Left kidney (tissue), 8 donors: ENCODE results near the gene KIF9. TPM values are rescaled to one million over a fixed set of nuclear protein-coding genes. Genes with fewer than 3 reads are reported as not detected.
"Not testable (repeated sequence)": the region's sequence is repeated elsewhere in the genome, so short reads cannot be mapped to it uniquely, and the experiment has no call there.

Experiments used
- DNase-seq: peaks from one replicate; pipeline ENCODE4 v3.0.0-alpha.2; 2013
- long read RNA-seq, 8 donors: transcript quantifications; one replicate each; lab custom pipeline, GENCODE V29; 2026
- polyA plus RNA-seq: library from polyadenylated mRNA; unstranded; fragments of 120-200 nt; gene quantifications from one replicate; pipeline ENCODE4 v1.2.1, GENCODE V29; 2013; ENCODE audit not compliant: insufficient read length

Gene KIF9
- 22.7 TPM for polyA plus RNA-seq
- long read RNA-seq, donor 1, transcript KIF9-205 (3 exons, 633 nt): major isoform, 24 of 30 reads
- long read RNA-seq, donor 1, partial matches to known transcripts: 0 of 30 reads
- long read RNA-seq, donor 1, other reads (novel, unspliced or antisense): 6 of 30 reads
- long read RNA-seq, donor 2, transcript KIF9-205 (3 exons, 633 nt): major isoform, 16 of 16 reads
- long read RNA-seq, donor 2, partial matches to known transcripts: 0 of 16 reads
- long read RNA-seq, donor 2, other reads (novel, unspliced or antisense): 0 of 16 reads
- long read RNA-seq, donor 3, transcript KIF9-205 (3 exons, 633 nt): major isoform, 19 of 19 reads
- long read RNA-seq, donor 3, partial matches to known transcripts: 0 of 19 reads
- long read RNA-seq, donor 3, other reads (novel, unspliced or antisense): 0 of 19 reads
- long read RNA-seq, donor 4, partial matches to known transcripts: 0 of 2 reads
- long read RNA-seq, donor 4, other reads (novel, unspliced or antisense): 0 of 2 reads
- long read RNA-seq, donor 5, transcript KIF9-205 (3 exons, 633 nt): major isoform, 36 of 42 reads
- long read RNA-seq, donor 5, partial matches to known transcripts: 0 of 42 reads
- long read RNA-seq, donor 5, other reads (novel, unspliced or antisense): 5 of 42 reads
- long read RNA-seq, donor 6, transcript KIF9-205 (3 exons, 633 nt): major isoform, 19 of 27 reads
- long read RNA-seq, donor 6, partial matches to known transcripts: 8 of 27 reads
- long read RNA-seq, donor 6, other reads (novel, unspliced or antisense): 0 of 27 reads
- long read RNA-seq, donor 7, transcript KIF9-205 (3 exons, 633 nt): major isoform, 37 of 44 reads
- long read RNA-seq, donor 7, partial matches to known transcripts: 5 of 44 reads
- long read RNA-seq, donor 7, other reads (novel, unspliced or antisense): 0 of 44 reads
- long read RNA-seq, donor 8, transcript KIF9-205 (3 exons, 633 nt): major isoform, 8 of 9 reads
- long read RNA-seq, donor 8, partial matches to known transcripts: 0 of 9 reads
- long read RNA-seq, donor 8, other reads (novel, unspliced or antisense): 0 of 9 reads

DNA sequence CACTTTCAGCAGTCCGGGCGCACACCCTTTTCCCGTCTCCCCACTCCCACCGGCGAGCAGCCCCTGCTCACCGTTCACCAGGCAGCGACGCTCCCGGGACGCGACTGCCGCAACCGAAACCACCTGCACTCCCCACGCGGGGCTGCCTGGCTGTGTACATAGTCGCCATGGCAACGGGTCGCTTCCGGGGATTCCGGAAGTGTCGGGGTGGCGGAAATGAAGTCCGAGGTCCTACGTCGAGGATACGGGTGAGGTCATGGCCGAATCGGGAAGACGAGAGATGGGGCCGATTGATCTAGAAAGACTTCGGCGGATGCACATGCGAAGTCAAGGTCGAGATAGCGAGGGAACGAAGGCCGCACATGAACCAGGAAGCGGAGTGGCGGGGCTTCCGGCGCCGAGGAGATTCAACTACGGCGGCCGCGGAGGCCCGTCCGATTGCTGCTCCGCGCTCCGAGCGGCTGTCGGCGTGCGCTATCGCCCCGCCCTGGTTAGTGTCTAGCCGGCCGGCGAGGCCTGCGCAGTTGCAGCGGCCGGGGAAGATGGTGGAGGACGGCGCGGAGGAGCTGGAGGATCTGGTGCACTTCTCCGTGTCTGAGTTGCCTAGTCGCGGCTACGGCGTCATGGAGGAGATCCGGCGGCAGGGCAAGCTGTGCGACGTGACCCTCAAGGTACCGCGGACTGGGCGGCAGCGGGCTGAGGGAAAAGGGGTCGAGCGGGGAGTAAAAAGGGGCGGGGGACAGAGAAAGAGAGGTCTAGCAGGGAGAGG lies at the start of gene KIF9, which contains the start of gene KLHL18:
KIF9 (minus strand) TSS at position 376 of the 769 bp plus-strand sequence. CDS start 5,425 bp downstream, outside the sequence.
KLHL18 (plus strand) TSS at position 521 of the 769 bp plus-strand sequence; CDS start at position 543, 22 bp downstream.
- DNase-seq: peak; percentile 95

DNA sequence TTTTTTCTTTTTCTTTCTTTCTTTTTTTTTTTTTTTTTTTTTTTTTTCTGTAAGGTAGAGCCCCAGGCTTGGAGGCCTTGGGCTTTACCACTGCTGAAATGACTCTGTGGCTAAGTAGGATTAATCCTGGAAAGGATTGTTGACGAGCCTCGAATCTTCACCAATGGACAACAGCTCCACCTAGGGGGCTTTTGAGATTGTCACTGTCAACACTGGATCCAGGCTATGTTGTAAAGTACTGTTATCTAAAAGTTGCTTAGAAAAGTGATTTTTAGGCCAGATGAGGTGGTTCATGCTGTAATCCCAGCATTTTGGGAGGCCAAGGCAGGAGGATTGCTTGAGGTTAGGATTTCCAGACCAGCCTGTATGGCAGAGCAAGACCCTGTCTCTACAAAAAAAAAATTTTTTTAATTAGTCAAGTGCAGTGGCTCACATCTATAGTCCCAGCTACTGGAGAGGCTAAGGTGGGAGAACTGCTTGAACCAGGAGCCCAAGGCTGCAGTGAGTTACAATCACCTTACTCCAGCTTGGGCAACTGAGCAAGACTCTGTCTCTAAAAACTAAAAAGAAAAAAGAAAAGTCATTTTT lies 41.8 kb upstream of the KIF9 start:
- peak; percentile 75 for DNase-seq

- no peak for DNase-seq
Observed at GRCh38 chr3:47323431-47324277, 41.1 kb upstream of the KIF9 start.

GRCh38 chr3:47319956-47320355 lies 37.4 kb upstream of the KIF9 start:
- DNase-seq: no peak

DNA sequence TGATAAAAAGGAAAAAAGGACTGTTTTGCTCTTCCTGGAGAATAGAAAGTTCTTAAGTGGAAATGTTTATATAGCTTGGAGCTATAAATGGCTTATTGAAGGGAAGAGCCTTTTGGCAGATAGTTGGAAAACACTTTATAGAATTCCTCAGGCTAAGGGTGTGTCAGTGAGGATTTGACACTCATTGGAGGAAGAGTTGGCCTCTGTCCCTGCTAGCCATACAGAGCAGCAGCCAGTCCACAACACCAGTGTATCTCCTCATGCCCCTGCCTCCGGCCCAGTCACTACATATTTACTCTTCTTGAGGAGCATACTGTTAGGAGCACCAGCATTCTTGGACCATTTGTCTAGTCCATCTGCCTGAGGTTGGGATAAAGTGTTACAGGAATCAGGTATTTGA lies 36.3 kb upstream of the KIF9 start:
- no peak for DNase-seq

GRCh38 chr3:47316151-47316550 lies 33.6 kb upstream of the KIF9 start:
- DNase-seq: not testable (repeated sequence)

DNA sequence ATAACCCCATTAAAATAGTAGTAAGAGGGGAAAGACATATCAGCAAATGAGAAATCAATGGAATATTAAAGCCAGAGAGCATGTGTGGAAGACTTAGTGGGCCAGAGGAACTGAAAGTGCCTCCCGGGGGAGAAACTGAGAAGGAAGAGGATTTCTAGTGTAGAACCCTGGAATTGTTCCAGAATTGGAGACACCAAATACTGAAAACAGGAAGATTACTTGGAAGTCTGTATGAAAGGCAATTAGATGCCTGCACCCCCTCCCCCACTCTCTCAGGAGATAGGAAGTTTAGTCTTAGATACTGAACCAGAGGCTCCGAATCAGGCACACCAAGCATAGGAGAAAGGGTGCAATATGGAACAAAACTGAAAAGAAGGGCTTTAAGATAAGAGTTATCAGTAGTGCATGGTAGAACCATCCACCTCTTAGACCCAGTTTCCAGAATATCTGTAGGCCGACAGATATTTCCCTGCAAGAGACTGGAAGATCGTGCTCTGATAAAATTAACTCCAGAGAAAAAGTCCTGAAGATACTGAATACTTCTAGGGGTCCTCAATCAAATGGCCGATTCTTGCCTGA lies 32.6 kb upstream of the KIF9 start:
- peak; percentile 3 for DNase-seq

- no peak for DNase-seq
Observed at GRCh38 chr3:47314056-47314764, 31.6 kb upstream of the KIF9 start.

- DNase-seq: no peak
Observed at GRCh38 chr3:47313341-47314055, 30.9 kb upstream of the KIF9 start.

DNA sequence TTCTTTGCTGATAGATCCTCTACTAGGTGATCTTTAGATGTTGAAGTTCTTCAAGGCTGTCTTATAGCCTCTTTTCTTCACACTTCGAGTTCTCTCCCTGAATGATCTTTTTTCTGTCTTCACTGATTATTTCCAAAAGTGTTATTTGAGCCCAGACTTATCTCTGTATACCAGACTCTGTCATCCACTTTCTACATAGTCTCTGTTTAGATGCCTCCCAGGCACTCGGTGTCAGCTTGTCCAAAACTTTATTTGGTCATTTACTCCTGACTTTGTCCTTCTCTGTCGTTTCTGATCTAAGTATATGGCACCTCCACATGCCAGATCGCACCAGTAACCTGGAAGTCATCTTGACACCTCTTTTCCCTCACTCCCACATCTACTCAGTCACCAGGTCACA lies 27.8 kb upstream of the KIF9 start:
- no peak for DNase-seq

GRCh38 chr3:47309231-47309630 lies 26.6 kb upstream of the KIF9 start:
- not testable (repeated sequence) for DNase-seq

DNA sequence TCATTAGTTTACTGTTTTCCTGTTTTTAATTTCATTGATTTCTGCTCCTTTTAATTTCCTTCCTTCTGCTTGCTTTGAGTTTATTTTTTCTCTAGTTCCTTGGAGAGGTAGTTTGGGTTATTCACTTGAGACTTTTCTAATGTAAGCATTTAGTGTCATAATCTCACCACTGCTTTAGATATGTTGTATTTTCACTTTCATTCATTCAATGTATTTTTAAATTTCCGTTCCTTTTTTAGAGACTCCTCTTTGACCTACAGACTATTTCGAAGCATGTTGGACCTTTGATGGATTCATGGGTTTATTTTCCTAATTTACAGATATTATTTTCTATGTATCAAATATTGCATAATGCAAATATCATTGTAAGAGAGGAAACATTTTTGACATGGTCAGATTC lies 23.4 kb upstream of the KIF9 start:
- no peak for DNase-seq

DNA sequence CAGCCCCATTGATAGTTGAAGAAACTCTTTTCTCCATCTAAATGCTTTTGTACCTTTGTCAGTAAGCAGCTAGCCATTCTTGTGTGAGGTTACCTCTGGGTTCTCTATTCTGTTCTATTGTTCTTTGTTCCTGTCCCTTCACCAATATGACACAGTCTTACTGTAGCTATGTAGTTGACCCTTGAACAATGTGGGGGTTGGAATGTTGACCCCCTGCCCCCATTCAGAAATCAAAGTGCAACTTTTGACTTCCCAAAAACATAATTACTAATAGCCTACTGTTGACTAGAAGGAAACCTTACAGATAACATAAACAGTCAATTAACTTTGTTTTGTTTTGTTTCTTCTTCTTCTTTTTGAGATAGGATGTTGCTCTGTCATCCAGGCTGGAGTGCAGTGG lies 18.9 kb upstream of the KIF9 start:
- DNase-seq: no peak

- no peak for DNase-seq
Observed at GRCh38 chr3:47299381-47300318, 17.1 kb upstream of the KIF9 start.

DNA sequence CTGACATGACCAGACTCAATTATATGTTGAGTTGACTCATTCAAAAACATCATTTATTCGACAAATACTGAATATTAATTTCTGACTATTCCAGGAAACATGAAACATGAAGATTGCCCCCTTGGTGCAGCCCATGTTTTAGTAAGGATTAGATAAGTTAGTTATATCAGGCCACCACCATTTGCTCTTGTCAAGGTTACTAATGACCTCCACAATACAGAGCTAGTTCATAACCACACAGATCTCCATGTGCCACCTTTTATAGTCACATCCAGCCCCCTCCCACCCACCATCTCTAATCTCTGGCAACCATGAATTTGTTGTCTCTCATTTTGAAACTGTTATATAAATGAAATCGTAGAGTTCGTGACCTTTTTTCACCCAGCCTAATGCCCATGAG lies 15.8 kb upstream of the KIF9 start:
- DNase-seq: no peak

- DNase-seq: no peak
Observed at GRCh38 chr3:47296562-47297302, 14.1 kb upstream of the KIF9 start.

GRCh38 chr3:47295976-47296375 lies 13.4 kb upstream of the KIF9 start:
- no peak for DNase-seq
